HEK293T (cell line): Measurements from ENCODE around the gene SIX4.

ENCODE experiments used
- CTBP1 ChIP-seq: fragments of 450-650 bp; IDR thresholded peaks from 2 replicates; pipeline ENCODE4 v1.6.1; 2016; ENCODE audit warnings: borderline replicate concordance
- FOXM1 ChIP-seq: fragments of 450-650 bp; IDR thresholded peaks from 2 replicates; pipeline ENCODE4 v1.6.1; 2017; ENCODE audit warnings: mild to moderate bottlenecking, borderline replicate concordance
- TARDBP ChIP-seq: fragments of 450-650 bp; IDR thresholded peaks from 2 replicates; pipeline ENCODE4 v1.6.1; 2016

DNA sequence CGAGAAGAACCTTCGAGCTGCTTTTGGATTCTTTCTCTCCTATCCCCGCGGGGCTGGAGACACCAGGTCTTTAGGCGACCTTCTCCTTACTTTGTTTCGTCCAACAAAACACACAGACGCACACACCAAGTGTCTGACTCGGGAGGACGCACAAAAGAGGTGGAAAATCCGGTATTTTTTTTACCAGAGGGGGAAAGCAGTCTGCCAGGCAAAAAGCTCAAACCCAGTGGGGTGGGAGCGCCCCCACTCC, 2.1 kb downstream of the SIX4 start:
- TF ChIP-seq CTBP1 (no peak), FOXM1 (no peak), TARDBP (no peak)
